HepG2 (cell line): ENCODE results near the gene PPY. TPM values are rescaled to one million over a fixed set of nuclear protein-coding genes. Genes with fewer than 3 reads are reported as not detected.

Experiments used
- ARNT2 ChIP-seq: sonication (generic); formaldehyde crosslinking; IDR thresholded peaks from 2 replicates; pipeline ENCODE4 v1.8.0; 2022; ENCODE audit warnings: mild to moderate bottlenecking, low read depth, missing genetic modification reagents, moderate library complexity
- KDM1A ChIP-seq: IDR thresholded peaks from 2 replicates; pipeline ENCODE4 v1.6.1; 2016; ENCODE audit warnings: missing compliant biosample characterization
- MEIS1 ChIP-seq: sonication (generic); formaldehyde crosslinking; IDR thresholded peaks from 2 replicates; pipeline ENCODE4 v1.9.0; 2021; ENCODE audit warnings: mild to moderate bottlenecking, missing genetic modification reagents, moderate library complexity, borderline replicate concordance
- MYNN ChIP-seq: sonication (generic); formaldehyde crosslinking; IDR thresholded peaks from 2 replicates; pipeline ENCODE4 v1.4.0; 2020; ENCODE audit warnings: mild to moderate bottlenecking, low read depth, missing genetic modification reagents
- NONO ChIP-seq, 2 experiments: fragments of 450-650 bp in 1 of 2; sonication (generic) in 1 of 2; formaldehyde crosslinking in 1 of 2; IDR thresholded peaks in 1 of 2; conservative IDR thresholded peaks in 1 of 2; 2 replicates each; pipeline versions ENCODE4 v1.6.1 to v1.8.0; 2017 to 2022; ENCODE audit warnings: mild to moderate bottlenecking in 1 of 2, missing genetic modification reagents in 1 of 2, moderate library complexity in 1 of 2
- RFXANK ChIP-seq: IDR thresholded peaks from 2 replicates; pipeline ENCODE4 v1.6.1; 2016
- SMARCC2 ChIP-seq: fragments of 450-650 bp; IDR thresholded peaks from 2 replicates; pipeline ENCODE4 v1.6.1; 2017; ENCODE audit warnings: antibody characterized with exemption, mild to moderate bottlenecking
- ZBTB42 ChIP-seq: sonication (generic); formaldehyde crosslinking; IDR thresholded peaks from 2 replicates; pipeline ENCODE4 v1.5.0; 2020; ENCODE audit warnings: mild to moderate bottlenecking, missing genetic modification reagents
- ZFP36L1 ChIP-seq: sonication (generic); formaldehyde crosslinking; IDR thresholded peaks from 2 replicates; pipeline ENCODE4 v1.8.0; 2022; ENCODE audit warnings: mild to moderate bottlenecking, missing genetic modification reagents, moderate library complexity
- ZFP41 ChIP-seq: sonication (generic); formaldehyde crosslinking; IDR thresholded peaks from 2 replicates; pipeline ENCODE4 v1.4.0; 2020; ENCODE audit warnings: mild to moderate bottlenecking, missing genetic modification reagents, borderline replicate concordance
- ZNF235 ChIP-seq: sonication (generic); formaldehyde crosslinking; IDR thresholded peaks from 2 replicates; pipeline ENCODE4 v1.8.1; 2023; ENCODE audit warnings: mild to moderate bottlenecking, missing genetic modification reagents, borderline replicate concordance
- ZNF33A ChIP-seq: sonication (generic); formaldehyde crosslinking; IDR thresholded peaks from 2 replicates; pipeline ENCODE4 v1.5.1; 2020; ENCODE audit warnings: missing genetic modification reagents, mild to moderate bottlenecking, moderate library complexity, borderline replicate concordance
- ZNF343 ChIP-seq: sonication (generic); formaldehyde crosslinking; IDR thresholded peaks from 2 replicates; pipeline ENCODE4 v1.4.0; 2020; ENCODE audit warnings: mild to moderate bottlenecking, missing genetic modification reagents
- ZNF652 ChIP-seq: IDR thresholded peaks from 2 replicates; pipeline ENCODE4 v1.6.1; 2016; ENCODE audit warnings: low read depth, borderline replicate concordance
- ZNF709 ChIP-seq: sonication (generic); formaldehyde crosslinking; IDR thresholded peaks from 2 replicates; pipeline ENCODE4 v1.5.0; 2020; ENCODE audit warnings: mild to moderate bottlenecking, missing genetic modification reagents
- ZNF720 ChIP-seq: sonication (generic); formaldehyde crosslinking; IDR thresholded peaks from 2 replicates; pipeline ENCODE4 v1.4.0; 2020; ENCODE audit warnings: missing genetic modification reagents
- ZSCAN20 ChIP-seq: sonication (generic); formaldehyde crosslinking; IDR thresholded peaks from 2 replicates; pipeline ENCODE4 v1.4.0; 2020; ENCODE audit warnings: missing genetic modification reagents, mild to moderate bottlenecking, borderline replicate concordance
- polyA plus RNA-seq, 8 experiments: library from polyadenylated mRNA; depleted of rRNA in 3 of 8; stranded (reverse) in 7 of 8; unstranded in 1 of 8; fragments of >200 nt; fragmentation: Illumina TruSeq in 4 of 8; extraction: Trizol in 4 of 8; gene quantifications; 2 replicates each; pipeline versions ENCODE4 v1.2.1 to v1.2.3, GENCODE V29; 2011 to 2016; ENCODE audit warnings: low read depth in 4 of 8, missing spikeins in 1 of 8, mixed read lengths in 1 of 8; ENCODE audit not compliant: insufficient read depth in 1 of 8
- total RNA-seq, 5 experiments: library from RNA; depleted of rRNA; stranded (reverse); fragments of >200 nt; fragmentation: Illumina TruSeq; extraction: Trizol; gene quantifications; 2 replicates each; pipeline ENCODE4 v1.2.3, GENCODE V29; 2016; ENCODE audit warnings: low read depth in 1 of 5

Gene PPY
- total and polyA plus RNA-seq, 2 of the 13 experiments (the other 11 are each of a cell fraction or from before 2014, with no cell fraction given): not detected

DNA sequence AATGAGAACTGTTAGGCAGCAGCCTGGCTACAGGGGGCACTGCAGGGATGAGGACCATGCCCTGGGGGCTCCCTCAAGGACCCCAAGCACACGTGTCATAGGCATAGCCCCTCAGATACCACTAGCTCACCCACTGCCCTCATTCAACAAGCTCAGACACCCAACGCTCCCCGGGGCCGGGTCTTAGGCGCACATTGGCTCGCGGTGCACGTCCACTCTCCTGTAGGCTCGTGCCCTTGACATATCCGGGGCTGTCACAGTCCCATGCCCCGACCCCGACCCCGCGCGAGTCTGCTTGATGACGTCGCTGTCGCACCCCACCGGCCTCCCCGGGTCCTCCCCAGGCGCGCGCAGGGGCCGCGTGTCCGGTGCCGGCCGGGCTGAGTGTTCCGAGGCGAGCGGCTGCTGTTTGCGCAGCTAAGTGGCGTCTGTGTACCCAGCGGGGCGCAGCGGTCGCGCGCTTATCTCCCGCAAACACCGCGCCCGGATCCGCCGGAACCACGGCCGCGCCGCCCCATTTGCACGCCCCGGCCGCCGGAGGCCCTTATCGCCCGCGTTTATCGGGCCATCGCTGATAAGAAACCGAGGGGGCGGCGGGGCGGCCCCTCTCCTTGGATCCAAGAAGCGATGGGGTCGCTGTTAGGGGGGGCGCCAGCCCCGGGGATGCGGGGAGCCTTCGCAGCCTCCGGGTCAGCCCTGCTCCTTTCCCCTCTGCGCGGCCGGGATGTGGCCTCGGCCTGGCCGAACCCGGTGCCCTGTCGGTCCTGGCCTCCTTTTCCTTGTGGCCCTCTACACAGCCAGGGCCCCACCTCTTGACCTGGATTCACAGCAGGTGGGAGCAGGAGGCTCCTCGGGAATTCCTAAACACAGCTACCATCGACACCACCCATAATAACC lies 41.5 kb upstream of the PPY start (continued):
- peak; percentile 91 for TF ChIP-seq ZNF709 (CRISPR knock-in tag)
- TF ChIP-seq ZBTB42 (CRISPR knock-in tag): peak; percentile 91
- TF ChIP-seq KDM1A (CRISPR knock-in tag): 0 out of 2 replicates have a peak, but pooled peaks have one; percentile 29
- no peak for TF ChIP-seq ZNF720 (CRISPR knock-in tag)
- TF ChIP-seq MEIS1 (CRISPR knock-in tag): peak; percentile 97
- peak; percentile 85; the same call in 1 of the 2 replicates for TF ChIP-seq ZSCAN20
- TF ChIP-seq ZNF652: peak; percentile 16; the same call in 1 of the 2 replicates
- TF ChIP-seq ZNF235 (CRISPR knock-in tag): no peak
- TF ChIP-seq ZFP41 (CRISPR knock-in tag): no peak
- no peak for TF ChIP-seq MYNN
- TF ChIP-seq NONO (IDR thresholded peaks at IDR 0.05): no peak
- peak; percentile 97 for TF ChIP-seq NONO (CRISPR knock-in tag; conservative IDR thresholded peaks at IDR 0.05)
- TF ChIP-seq ZNF33A (CRISPR knock-in tag): 0 out of 2 replicates have a peak, but pooled peaks have one; percentile 78
- no peak; the same call in 1 of the 2 replicates for TF ChIP-seq ZNF343
- TF ChIP-seq SMARCC2: no peak
- TF ChIP-seq ZFP36L1 (CRISPR knock-in tag): no peak
- no peak for TF ChIP-seq RFXANK
- TF ChIP-seq ARNT2: peak; percentile 97
